ENCODE data around the gene ATXN10.

ATXN10 gene

DNA sequence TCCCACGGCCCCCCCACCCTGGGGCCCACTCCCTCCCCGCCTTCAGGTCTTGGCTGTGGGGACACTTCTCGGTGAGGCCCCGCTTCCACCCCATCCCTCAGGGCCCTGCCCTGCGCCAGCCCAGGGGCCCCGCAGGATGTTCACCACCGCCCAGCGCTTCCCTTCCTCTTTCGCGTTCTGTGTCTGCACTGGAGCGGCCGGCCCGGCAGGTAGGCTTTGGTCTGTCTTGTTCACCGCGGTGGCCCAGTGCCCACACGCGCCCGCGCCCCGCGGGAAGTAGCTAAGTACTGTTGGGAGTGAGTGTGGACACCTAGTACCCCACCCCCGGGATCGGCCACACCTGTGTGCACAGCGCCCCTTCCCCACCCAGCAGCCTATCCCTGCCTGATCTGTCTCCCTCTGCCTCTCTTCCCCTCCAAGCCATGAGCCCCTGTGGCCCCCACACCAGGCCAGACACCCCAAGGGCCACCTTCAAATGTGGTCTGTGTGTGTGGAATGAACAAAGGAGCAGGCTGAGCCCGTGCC is 219.9 kb downstream of the ATXN10 start:
- no peak for DNase-seq (ENCODE audit: low read depth in 3 of 3)

DNA sequence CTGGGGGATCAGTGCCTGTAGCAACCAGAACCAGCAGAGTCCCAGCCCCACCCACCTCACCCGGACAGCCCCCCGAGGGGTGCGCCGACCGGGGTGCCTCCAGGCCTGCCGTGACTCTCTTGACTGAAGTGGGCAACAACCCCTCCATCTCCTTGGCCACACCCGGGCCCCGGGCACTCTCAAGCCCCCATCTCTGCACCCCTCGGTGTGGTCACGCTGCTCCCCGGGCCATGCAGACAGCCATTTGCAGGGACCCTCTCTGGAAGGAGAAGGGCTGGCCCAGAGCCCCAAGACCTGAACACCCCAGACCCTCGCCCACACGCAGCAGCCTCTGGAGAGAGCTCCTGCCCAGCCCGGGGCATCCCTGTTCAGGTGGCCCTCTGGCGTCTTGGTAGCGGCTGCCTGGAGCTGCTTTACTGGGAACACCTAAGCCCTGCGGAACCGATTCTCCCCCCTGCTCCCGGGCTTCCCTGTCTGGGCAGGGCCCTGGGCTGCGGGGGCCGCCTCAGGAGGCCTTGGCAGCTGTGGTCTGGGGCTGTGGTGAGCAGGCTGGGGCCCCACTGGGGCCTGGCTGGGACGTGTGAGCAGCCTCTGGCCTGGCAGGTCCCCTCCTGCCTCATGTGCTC is 220.5 kb downstream of the ATXN10 start:
- DNase-seq (ENCODE audit: low read depth in 3 of 3) = no peak

DNA sequence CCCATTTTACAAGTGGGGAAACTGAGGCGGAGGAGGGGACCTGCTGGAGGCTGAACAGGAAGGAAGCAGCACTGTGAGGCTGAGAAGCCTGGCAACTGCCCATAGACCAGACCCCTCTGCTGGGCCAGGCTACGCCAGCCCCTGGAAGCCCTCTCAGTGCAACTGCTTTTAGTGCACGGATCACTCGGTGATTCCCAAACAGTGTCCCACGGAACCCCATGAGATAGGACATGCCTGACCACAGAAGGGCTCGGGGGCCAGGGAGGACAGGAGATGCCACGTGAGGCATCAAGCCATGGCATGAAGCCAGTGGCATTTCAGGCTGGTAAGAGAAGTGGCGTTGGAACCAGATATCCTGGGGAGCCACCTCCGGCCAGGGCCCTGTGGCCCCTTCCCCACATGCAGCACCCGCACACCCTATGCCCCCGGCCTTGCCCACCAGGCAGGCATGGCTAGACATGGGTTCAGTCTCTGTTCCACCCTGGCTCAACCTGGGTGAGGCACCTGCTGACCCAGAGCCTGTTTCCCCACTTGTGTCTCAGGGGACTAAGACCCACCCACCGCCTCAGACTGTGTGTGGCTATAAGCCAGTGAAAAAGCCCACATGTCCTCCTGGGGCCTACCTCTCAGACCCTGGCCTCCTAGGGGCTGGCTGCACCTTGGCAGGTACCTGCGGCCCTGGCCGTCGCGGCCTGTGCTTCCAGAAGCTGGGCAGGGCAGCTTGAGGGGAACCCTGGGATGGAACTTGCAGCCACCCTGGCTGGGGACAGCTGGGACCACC is 221.2 kb downstream of the ATXN10 start:
- no peak for DNase-seq (ENCODE audit: low read depth in 3 of 3)

DNA sequence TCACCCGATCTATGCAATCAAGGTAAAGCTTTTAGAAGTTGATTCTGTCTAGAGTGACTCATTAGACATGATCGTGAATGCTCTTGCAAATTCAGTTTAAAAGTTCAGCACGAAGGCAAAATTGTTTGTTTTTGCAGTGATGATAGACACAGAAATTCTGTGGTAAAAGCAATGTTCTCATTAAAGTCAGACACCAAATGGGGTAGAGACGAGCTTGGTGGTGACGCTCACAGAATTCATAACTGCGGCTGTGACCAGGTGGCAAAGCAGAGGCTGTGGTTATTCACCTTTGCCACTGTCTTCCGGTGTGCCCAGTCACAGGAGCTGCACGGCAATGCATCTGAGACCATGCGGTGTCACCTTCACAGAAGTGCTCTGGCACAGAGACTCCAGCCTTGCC is 221.9 kb downstream of the ATXN10 start:
- no peak for DNase-seq (ENCODE audit: low read depth in 3 of 3)
